ENCODE results near the gene TMEM63A. TPM values are rescaled to one million over a fixed set of nuclear protein-coding genes. Genes with fewer than 3 reads are reported as not detected.

TMEM63A gene
- total RNA-seq, 2 experiments from 2014 or later: 52.2 to 59.1 TPM

DNA sequence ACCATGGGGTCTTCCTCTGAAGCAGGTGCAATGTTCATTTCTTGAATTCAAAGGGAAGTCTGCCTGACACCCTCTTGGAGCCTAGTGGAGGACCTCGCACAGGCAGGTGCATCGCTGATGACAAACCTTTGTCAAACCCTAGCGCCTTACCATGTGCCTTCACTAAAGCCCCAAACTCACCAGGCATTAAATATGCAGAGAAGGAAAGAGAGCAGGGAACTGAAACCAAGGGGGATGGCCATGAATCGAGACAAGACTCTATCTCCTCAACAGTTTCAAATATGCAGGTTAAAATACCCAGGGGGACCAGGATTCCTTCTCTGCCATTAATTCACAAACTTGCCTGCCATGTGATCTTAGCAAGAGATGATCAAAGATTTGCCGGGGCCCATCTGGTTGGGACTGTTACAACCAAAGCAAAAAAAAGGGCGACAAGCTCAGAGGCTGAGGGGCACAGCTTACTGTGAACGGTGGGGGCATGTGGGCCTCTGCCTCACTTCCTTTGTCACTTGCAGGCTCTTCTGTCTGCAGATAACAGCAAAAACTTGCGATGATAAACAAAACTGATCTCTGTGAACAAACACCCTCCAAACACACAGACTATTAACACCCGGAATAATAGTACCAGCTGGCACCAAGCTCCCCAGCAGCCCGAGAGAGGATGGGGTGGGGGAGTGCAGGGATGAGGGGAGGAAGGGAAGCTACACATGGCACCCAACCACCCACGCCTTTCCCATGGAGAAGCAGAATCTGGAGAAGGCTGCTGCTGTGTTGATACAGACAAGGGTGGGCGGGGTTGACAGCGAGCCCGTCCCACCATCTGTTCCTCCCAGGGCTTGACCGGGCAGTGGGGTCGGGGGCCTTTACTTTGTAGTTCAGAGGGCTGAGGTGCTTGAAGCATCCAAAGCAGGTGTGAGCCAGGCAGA, 33.9 kb downstream of the TMEM63A start:
- H3K9me3 Mint-ChIP-seq: no peaks in the 10 kb centered on the region
- ChIA-PET CTCF (no interaction called here), POLR2A (no interaction called here)
- no peaks in the 10 kb centered on the region for H3K27me3 Mint-ChIP-seq
- H3K27ac Mint-ChIP-seq: peak overlapping the region; percentile 58
- DNase-seq: no peak
- H3K4me1 Mint-ChIP-seq (ENCODE audit: low read depth): peaks cover 33% of the 10 kb centered on the region
- H3K4me3 Mint-ChIP-seq: no peak overlapping the region
- intact Hi-C loops (cut with micrococcal nuclease): no loop called here
- H3K36me3 Mint-ChIP-seq: peaks cover 27% of the 10 kb centered on the region

DNA sequence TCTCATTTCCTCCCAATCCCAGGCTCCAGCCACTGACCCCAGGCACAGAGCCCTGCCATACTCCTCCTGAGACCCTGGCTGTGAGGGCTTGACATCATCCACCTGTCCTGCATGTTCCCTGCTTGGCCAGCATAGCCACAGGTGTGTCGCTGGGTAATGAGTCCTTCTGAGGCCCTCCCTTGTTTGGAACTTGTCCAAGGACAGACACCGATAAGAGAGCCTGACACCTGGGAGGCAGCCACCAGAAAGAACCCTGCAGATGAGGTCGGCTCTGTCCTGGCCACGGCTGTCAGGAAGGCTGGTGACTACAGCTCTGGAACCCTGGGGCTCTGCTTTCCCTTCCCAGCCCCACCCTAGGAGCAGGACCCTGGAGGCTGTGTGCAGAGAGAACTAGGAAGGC, 34.6 kb downstream of the TMEM63A start:
- intact Hi-C loops (cut with micrococcal nuclease): no loop called here
- H3K9me3 Mint-ChIP-seq: no peaks in the 10 kb centered on the region
- H3K27ac Mint-ChIP-seq: no peak overlapping the region
- ChIA-PET CTCF (no interaction called here), POLR2A (no interaction called here)
- no peak for DNase-seq
- H3K27me3 Mint-ChIP-seq: no peaks in the 10 kb centered on the region
- peaks cover 26% of the 10 kb centered on the region for H3K36me3 Mint-ChIP-seq
- H3K4me1 Mint-ChIP-seq (ENCODE audit: low read depth): peaks cover 35% of the 10 kb centered on the region
- H3K4me3 Mint-ChIP-seq: no peak overlapping the region

DNA sequence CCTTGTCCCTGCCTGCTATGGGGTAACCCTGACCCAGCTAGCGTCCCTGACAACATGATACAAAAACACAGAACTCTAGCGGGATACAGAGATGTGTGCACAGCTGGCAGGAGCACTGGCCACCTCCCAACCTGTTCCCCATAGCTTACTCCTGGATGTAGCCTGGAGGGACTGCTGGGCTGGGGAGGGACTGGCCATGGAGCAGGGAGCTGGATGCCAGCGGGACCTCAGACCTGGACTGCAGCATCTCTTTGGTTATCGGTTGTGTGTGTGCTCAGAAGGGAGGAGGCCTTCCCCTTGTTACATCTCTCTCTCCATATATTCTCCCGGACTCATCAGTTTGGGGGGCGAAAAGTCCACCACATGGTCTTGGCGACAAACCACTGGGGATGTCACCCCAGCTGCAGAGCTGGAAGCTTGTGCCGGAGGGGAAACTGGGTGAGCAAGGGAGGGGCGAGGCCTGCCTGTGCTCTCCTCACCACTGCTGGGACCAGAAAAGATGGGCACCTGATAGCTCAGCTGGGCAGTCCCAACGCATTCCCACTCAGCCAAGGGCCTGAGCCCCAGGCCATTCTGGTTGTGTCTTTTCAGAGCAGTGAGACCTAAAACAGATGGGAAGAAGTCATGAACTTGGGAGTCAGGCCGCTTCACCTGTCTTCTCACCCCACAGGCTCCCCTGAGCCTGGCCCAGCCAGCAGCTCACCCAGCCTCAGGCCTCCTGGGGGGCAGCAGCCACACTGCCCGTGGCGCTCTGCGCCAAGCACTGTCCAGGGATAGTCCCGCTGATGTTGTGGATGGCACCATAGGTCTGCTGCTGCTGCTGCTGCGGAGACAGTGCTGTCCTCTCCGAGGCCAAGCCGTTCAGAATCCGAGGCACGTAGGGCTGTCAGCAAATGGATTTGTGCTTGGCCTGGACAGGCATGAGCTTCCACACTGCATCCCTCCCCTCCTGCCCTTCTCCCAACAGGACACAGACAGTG, 35.6 kb downstream of the TMEM63A start:
- no peak for DNase-seq
- intact Hi-C loops (cut with micrococcal nuclease): no loop called here
- no peak overlapping the region for H3K27ac Mint-ChIP-seq

DNA sequence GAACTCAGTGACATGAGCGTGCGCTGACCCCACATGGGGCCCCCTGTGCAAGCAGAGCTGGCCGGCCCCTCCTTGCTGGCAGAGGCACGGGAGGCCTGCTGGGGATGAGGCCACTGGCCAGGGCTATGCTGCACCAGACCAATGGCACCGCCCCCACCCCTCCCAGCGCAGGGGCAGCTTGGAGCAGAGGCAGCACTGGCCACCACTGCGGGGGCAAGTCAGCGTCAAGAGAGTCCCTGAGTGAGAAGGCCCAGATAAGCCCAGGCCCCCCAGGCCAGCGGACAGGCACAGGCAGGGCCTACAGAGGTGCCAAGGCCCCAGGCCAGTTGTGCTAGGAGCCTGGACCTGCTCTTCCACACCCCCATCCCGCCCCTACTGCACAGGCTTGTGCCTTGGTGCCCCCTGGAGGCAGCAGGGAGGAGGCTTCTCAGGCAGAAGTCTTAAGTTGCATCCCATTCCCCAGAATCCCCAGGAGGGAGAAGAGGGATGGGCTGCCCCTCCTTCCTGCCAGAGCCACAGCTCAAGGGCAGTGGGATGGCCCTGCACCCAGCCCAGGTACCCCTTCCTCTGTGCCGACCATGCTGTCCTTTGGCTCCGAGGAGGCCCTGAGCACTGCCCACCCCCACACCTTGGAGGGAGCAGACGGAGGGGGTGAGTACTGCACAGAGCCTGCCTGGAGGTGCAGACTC, 36.5 kb downstream of the TMEM63A start:
- Mint-ChIP-seq H3K27me3 (no peaks in the 10 kb centered on the region), H3K27ac (no peak overlapping the region), H3K9me3 (no peaks in the 10 kb centered on the region), H3K36me3 (peaks cover 13% of the 10 kb centered on the region), H3K4me1 (ENCODE audit: low read depth) (peaks cover 32% of the 10 kb centered on the region), H3K4me3 (no peak overlapping the region)
- POLR2A ChIA-PET: no interaction called here
- CTCF ChIA-PET: interaction anchor here (1.0 to 1.5 kb wide), 2 partner anchors 9 to 68 kb away, joined by 3 read pairs; partner anchors contain the start of gene SRP9
- intact Hi-C loops (cut with micrococcal nuclease): no loop called here
- peak; percentile 52 for DNase-seq

More for the DNA sequence above, 35.6 kb downstream of the TMEM63A start:
- no peaks in the 10 kb centered on the region for H3K9me3 Mint-ChIP-seq
- ChIA-PET CTCF (interaction anchor here (0.6 to 1.5 kb wide), 3 partner anchors 8 to 924 kb away, joined by 3 read pairs; partner anchors contain the start of gene SRP9), POLR2A (no interaction called here)
- H3K27me3 Mint-ChIP-seq: no peaks in the 10 kb centered on the region
- no peak overlapping the region for H3K4me3 Mint-ChIP-seq
- H3K36me3 Mint-ChIP-seq: peaks cover 17% of the 10 kb centered on the region
- H3K4me1 Mint-ChIP-seq (ENCODE audit: low read depth): peaks cover 33% of the 10 kb centered on the region

DNA sequence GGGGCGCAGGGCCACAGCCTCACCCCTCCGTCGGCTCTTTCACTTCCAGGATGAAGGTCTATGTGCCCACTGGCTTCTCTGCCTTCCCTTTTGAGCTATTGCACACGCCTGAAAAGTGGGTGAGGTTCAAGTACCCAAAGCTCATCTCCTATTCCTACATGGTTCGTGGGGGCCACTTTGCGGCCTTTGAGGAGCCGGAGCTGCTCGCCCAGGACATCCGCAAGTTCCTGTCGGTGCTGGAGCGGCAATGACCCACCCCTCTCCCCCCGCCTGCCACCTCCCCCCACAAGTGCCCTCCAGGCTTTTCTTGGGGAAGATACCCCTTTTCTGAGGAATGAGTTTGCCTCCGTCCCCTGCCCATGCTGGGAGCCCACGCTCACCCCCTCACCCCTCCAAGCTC, 37.1 kb downstream of the TMEM63A start:
- H3K27me3 Mint-ChIP-seq: no peaks in the 10 kb centered on the region

DNA sequence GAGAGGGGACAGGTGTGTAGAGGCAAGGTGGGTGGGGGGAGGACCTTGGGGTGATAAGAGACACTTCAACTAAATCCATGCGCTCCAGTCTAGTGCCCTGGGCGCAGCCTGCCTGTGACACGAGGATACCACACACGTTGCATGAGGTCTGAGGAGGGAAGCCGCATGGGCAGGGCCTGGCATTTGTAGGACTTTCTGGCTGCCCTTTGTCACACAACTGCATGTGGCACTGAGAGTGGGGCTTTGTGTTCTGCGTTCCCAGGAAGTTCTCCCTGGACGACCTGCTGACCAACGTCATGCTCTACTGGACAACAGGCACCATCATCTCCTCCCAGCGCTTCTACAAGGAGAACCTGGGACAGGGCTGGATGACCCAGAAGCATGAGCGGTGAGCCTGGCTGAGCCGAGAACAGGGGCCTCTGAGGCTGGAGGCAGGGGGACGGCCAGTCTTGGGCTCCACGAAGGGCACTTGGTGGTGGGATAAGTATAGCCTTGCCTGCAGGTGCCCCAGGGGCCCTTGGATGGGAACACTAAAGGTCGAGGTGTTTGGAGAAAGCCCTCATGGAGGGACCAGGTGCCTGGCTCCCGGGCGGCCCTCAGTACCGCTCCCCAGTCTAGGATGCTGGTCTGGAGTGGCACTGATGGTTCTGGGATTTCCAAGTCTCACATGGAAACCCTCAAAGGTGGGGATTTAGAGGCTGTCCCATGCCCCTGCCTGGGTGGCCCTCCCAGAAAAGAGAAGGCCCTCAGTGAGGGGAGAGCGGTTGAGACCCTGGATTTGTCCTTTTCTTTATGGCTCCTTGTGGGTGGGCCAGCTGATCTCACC, 37.7 kb downstream of the TMEM63A start:
- intact Hi-C loops (cut with micrococcal nuclease): no loop called here
- Mint-ChIP-seq H3K4me1 (ENCODE audit: low read depth) (peaks cover 24% of the 10 kb centered on the region), H3K27me3 (no peaks in the 10 kb centered on the region), H3K4me3 (no peak overlapping the region), H3K27ac (no peak overlapping the region), H3K36me3 (peaks cover 10% of the 10 kb centered on the region), H3K9me3 (no peaks in the 10 kb centered on the region)
- CTCF ChIA-PET: no interaction called here
- POLR2A ChIA-PET: no interaction called here
- DNase-seq: no peak

More for the DNA sequence above, 37.1 kb downstream of the TMEM63A start:
- no peak for DNase-seq
- Mint-ChIP-seq H3K9me3 (no peaks in the 10 kb centered on the region), H3K4me3 (no peak overlapping the region), H3K27ac (no peak overlapping the region), H3K4me1 (ENCODE audit: low read depth) (peaks cover 30% of the 10 kb centered on the region), H3K36me3 (peaks cover 11% of the 10 kb centered on the region)
- intact Hi-C loops (cut with micrococcal nuclease): no loop called here
- POLR2A ChIA-PET: no interaction called here
- CTCF ChIA-PET: interaction anchor here (1.5 kb wide), 1 partner anchor 10 kb away, joined by 3 read pairs; no protein-coding TSS in a partner anchor

DNA sequence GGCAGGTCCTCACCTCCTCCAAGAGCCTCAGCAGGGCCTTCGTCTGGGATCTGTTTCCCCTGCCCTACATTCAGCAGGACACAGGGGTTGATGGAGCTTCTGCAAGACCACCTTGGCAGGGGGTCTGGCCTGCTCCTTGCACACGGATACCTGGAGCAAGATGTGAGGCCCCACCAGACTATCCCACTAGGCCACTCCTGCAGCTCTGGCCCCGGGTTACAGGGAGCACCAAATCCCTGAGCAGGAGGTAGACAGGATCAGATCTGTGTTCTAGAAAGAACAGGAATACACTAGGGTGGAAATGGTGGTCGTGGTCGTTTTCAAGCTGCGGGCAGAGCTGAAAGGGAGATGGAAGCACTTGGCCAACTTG, 38.8 kb downstream of the TMEM63A start:
- intact Hi-C loops (cut with micrococcal nuclease): no loop called here
- H3K27me3 Mint-ChIP-seq: no peaks in the 10 kb centered on the region
- ChIA-PET CTCF (no interaction called here), POLR2A (no interaction called here)
- H3K36me3 Mint-ChIP-seq: peaks cover 8% of the 10 kb centered on the region
- H3K4me3 Mint-ChIP-seq: no peak overlapping the region
- DNase-seq: no peak
- no peaks in the 10 kb centered on the region for H3K9me3 Mint-ChIP-seq
- no peak overlapping the region for H3K27ac Mint-ChIP-seq
- H3K4me1 Mint-ChIP-seq (ENCODE audit: low read depth): peaks cover 15% of the 10 kb centered on the region

DNA sequence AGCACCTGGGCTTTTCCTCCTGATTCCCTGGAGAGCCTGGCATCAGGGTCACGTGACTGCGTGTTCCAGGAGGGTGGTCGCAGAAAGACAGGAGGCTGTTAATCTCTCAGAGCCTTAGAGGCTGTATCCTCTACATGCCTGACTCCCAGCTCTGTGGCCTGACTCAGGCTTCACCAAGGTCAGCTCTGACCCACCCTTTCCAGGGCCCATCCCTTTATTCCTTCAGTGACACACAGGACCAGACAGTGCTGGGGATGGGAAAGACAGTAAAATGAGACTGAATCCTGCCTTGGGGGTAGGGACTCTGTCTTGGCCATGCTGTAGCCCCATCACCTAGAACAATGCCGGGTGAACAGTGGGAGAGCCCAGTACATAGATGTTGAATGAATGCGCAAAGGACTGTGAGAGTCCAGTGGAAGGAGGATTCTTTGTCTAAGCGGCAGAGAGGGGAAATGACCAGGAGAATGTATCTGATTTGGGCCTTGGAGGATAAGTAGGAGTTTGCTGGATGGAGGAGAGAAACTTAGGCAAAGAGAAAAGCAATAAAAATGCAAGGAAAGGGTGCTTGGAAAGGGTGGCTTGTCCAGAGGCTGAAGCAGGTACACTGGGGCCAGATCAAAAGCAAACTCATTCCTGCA, 39.3 kb downstream of the TMEM63A start:
- CTCF ChIA-PET: no interaction called here
- Mint-ChIP-seq H3K27ac (no peak overlapping the region), H3K4me1 (ENCODE audit: low read depth) (peaks cover 10% of the 10 kb centered on the region), H3K27me3 (no peaks in the 10 kb centered on the region), H3K36me3 (peaks cover 4% of the 10 kb centered on the region), H3K9me3 (no peaks in the 10 kb centered on the region), H3K4me3 (no peak overlapping the region)
- intact Hi-C loops (cut with micrococcal nuclease): no loop called here
- no peak for DNase-seq
- POLR2A ChIA-PET: no interaction called here

DNA sequence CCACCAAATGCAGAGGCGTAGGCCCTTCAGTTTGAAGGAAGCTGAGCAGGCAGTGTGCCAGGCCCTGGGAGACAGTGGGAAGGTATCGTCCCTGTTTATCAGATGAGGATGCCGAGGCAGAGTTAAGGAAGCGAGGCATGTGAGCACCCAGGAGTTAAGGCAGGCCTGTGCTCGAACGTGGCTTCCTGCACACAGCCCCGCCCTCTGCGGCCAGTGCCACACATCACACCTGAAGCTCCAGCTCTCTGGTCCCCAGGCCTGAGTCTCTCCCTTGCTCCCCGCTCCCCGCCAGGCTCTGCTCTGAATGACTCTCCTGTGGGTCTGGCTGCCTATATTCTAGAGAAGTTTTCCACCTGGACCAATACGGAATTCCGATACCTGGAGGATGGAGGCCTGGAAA, 40.1 kb downstream of the TMEM63A start:
- H3K27ac Mint-ChIP-seq: no peak overlapping the region
- H3K36me3 Mint-ChIP-seq: peaks cover 4% of the 10 kb centered on the region
- DNase-seq: peak; percentile 20
- peaks cover 10% of the 10 kb centered on the region for H3K4me1 Mint-ChIP-seq (ENCODE audit: low read depth)
- no peaks in the 10 kb centered on the region for H3K9me3 Mint-ChIP-seq
- no peaks in the 10 kb centered on the region for H3K27me3 Mint-ChIP-seq
- no peak overlapping the region for H3K4me3 Mint-ChIP-seq
- intact Hi-C loops (cut with micrococcal nuclease): no loop called here
- POLR2A ChIA-PET: no interaction called here
- CTCF ChIA-PET: no interaction called here

DNA sequence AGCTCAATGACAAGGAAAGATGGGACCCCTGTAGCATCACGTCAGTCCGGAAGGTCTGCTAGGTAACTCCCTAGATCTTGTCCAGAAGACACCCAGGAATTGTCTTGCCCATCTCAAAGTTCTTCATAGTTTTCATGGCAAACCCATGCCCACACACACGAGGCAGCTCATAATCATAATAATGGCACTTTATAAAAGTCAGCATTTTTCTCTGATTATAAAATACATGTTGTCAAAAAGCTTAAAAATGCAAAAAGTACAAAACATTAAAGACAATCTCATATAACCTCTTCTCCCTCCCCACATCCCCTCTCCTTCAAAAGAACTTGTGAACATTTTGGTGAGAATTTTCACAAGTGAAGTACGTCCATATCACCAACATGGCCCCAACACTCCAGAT, 41.5 kb downstream of the TMEM63A start:
- CTCF ChIA-PET: interaction anchor here (0.7 kb wide), 1 partner anchor 86 kb away, joined by 3 read pairs; no protein-coding TSS in a partner anchor
- Mint-ChIP-seq H3K27me3 (no peaks in the 10 kb centered on the region), H3K36me3 (no peaks in the 10 kb centered on the region), H3K27ac (no peak overlapping the region), H3K9me3 (no peaks in the 10 kb centered on the region), H3K4me3 (no peak overlapping the region), H3K4me1 (ENCODE audit: low read depth) (peaks cover 10% of the 10 kb centered on the region)
- intact Hi-C loops (cut with micrococcal nuclease): no loop called here
- POLR2A ChIA-PET: interaction anchor here (1.2 kb wide), 2 partner anchors 12 to 42 kb away, joined by 3 read pairs; partner anchors contain the start of gene TMEM63A
- no peak for DNase-seq

DNA sequence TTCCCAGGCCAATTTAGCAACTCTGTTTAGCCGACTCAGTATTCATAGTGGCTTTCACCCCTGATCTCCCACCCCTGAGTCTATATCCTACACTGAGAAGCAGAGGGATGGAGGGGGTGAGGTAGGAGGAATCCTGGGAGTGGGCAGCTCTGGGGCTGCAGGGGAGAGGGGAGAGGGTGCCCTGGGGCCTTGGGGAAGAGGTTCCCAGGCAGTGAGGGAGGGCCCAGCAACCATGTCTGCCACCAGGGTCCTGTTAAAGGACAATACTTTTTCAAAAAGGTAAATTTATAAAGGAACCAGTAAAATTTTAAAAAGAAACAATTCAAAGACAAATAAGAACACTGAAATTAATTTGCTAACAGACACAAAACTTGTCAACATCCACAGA, 42.0 kb downstream of the TMEM63A start:
- no peaks in the 10 kb centered on the region for H3K9me3 Mint-ChIP-seq
- no peak for DNase-seq
- no peaks in the 10 kb centered on the region for H3K36me3 Mint-ChIP-seq
- intact Hi-C loops (cut with micrococcal nuclease): no loop called here
- POLR2A ChIA-PET: interaction anchor here (1.2 kb wide), 2 partner anchors 12 to 42 kb away, joined by 3 read pairs; partner anchors contain the start of gene TMEM63A
- H3K4me3 Mint-ChIP-seq: no peak overlapping the region
- H3K27ac Mint-ChIP-seq: no peak overlapping the region
- peaks cover 10% of the 10 kb centered on the region for H3K4me1 Mint-ChIP-seq (ENCODE audit: low read depth)
- CTCF ChIA-PET: interaction anchor here (0.5 to 0.7 kb wide), 2 partner anchors 86 to 181 kb away, joined by 3 read pairs; no protein-coding TSS in a partner anchor
- H3K27me3 Mint-ChIP-seq: no peaks in the 10 kb centered on the region

Data from activated CD4-positive, alpha-beta memory T cell treated with anti-CD3 and anti-CD28 coated beads for 36 hours (primary cell).